ENCODE results near the gene ZBED4.
"Not testable (repeated sequence)": the region's sequence is repeated elsewhere in the genome, so short reads cannot be mapped to it uniquely, and the experiment has no call there.

The ZBED4 gene

GRCh38 chr22:49826603-49827270 is 26.9 kb upstream of the ZBED4 start:
- no peak for DNase-seq

- DNase-seq, result no peak
Measured at GRCh38 chr22:49827271-49827852, 26.3 kb upstream of the ZBED4 start.

DNA sequence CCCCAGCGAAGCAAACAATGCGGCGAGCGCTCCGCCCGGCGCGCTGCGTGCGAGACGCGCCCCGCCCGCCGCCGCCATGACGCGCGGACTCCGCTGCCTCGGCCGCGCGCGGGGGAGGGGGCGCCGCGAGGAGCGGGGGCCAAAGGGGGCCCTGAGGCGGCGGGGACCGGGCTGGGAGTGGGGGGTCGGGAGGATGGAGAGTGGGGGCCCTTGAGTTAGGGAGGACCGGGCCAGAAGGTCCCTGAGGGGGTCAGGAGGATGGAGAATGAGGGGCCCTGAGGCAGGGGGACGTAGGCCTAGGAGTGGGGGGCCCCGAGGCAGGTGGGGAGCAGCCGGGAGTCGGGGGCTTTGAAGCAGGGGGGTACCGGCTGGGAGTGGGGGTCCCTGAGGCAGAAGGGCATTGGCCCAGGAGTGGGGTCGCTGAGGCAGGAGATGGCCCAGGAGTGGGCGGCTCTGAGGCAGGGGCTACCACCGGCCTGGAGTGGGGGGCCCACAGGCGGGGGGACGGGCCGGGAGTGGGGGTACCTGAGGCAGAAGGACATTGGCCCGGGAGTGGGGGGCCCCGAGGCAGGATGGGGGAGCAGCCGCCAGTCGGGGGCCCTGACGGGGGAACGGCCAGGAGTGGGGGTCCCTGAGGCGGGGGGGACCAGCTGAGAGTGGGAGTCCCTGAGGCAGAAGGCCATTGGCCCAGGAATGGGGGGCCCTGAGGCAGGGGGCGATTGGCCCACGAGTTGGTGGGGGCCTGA is 25.6 kb upstream of the ZBED4 start, which contains the start of gene BRD1:
Gene BRD1 (minus strand): TSS at position 21 of the 746 bp plus-strand sequence. CDS start 3,556 bp downstream, outside the sequence.
- DNase-seq, result no peak

DNA sequence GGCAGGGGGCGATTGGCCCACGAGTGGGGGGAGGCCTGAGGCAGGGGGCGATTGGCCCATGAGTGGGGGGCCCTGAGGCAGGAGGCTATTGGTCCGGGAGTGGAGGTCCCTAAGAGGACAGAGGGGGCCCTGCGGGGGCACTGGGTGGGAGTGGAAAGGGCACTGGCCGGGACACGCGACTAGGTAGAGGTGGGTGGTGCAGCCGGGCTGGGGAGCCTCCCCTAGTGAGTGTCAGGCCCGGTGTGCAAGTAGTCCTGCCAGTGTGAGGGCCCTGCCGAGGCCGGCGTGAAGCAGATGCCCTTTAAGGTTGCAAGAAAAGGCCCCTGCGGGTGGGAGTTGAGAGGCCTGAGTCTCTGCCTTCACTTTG is 25.1 kb upstream of the ZBED4 start:
- DNase-seq, result no peak

GRCh38 chr22:49829044-49829853 is 24.4 kb upstream of the ZBED4 start:
- no peak for DNase-seq

- no peak for DNase-seq
Measured at GRCh38 chr22:49833340-49834007, 20.2 kb upstream of the ZBED4 start.

- no peak for DNase-seq
Measured at GRCh38 chr22:49838771-49839717, 14.6 kb upstream of the ZBED4 start.

- no peak for DNase-seq
Measured at GRCh38 chr22:49845241-49845640, 8.4 kb upstream of the ZBED4 start.

GRCh38 chr22:49845666-49846459 is 7.8 kb upstream of the ZBED4 start:
- DNase-seq, result no peak

- no peak for DNase-seq
Measured at GRCh38 chr22:49847751-49848689, 5.6 kb upstream of the ZBED4 start.

DNA sequence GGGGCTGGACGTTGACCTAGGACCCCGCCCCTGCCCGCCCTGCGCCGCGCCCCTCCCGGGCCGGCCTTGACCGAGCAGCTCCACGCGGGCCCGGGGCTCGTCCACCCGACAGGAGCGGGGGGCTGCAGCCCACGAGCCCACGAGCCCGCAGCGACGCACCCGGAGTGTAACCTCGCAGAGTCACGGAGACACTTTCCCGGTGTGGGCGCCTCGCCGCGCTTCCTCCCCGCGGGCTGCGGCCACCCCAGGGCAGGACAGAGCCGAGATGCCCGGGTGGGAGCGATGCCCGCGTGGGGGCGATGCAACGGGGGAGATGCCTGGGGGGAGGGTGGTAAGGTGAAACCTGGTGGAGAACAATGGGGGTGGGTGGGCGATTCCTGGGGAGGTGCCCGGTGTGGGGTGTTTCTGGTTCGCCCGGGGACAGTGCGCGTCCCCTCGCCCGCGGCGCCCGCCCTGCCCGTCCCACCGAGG is 4.9 kb upstream of the ZBED4 start:
- no peak for DNase-seq

DNA sequence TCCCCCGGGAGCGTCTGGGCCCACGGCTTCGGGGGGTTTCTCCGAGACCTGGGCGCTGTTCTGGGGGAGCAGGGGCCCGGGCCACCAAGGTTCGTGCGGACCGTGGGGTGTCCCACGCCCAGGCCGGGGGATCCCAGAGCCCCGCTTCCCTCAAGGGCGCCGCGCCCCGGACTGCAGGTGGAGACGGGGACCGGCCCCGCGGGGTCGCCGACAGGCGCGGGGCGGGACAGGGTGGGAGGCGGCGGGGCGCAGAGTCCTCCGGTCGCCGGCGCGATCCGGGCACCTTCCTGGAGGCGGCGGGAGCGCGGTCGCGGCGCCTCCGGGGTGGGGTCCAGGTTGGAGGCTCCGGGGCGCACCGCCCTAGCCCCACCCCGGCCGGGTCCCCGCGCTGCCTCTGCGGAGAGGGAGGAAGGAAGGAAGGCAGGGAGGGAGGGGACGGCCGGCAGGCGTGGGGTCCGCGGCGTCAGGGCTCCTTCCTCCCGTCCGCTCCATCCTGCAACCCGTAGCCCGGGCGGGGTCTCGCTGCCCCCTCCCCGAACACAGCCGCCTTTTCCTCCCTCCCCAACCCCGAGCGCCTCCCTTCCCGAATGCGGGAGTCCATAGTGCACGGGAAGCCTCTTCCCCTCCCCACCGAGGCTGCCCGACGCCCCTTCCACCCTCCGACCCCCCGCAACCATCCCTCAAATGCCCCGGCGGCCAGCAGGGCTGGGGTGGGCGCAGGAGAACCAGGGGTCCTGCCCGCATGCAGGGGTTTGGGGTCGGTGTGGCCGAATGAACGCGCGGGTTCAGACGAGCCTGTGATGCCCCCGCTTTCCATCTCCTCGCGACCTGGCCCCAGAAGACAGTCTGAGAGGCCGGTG is 4.3 kb upstream of the ZBED4 start:
- no peak for DNase-seq

DNA sequence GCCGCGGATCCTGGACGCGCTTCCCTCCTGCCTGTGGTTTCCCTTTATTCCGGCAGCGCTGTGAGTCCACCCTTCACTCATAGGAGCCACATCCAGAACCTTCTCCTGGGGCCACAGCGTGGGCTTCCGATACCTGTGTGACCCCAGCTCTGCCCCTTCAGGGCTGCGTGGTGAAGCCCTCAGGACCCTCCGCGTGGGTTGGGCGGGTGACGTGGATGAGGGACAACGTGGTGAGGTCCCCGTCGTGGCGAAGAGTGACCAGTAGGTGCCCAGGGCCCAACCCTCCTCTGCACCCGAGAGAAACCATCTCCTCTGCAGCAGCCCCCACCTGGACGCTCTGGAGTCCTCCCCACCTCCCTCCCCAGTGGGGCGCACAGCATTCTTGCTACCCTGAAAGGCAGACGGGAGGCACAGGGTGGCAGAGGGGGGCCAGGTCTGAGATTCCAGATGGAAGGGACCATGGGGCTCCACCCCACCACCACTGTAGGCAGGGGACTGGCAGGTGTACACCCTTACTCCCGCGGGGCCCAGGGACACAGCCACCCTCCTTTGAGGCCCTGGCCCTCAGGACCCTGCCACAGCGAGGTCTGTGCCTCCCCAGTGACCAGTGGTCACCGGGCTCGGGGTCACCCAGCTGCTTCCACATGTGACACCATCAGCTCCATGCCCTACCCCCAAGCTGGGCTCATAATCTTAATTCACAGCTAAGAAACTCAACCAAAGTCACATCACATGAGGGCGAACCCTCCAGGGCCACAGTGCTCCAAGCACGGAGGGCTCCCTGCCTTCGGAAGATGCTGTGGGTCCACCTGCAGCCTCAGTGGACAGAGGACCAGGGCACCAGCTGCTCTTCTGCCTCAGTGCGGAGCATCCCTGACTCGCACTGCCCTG is 3.4 kb upstream of the ZBED4 start:
- DNase-seq, result no peak

DNA sequence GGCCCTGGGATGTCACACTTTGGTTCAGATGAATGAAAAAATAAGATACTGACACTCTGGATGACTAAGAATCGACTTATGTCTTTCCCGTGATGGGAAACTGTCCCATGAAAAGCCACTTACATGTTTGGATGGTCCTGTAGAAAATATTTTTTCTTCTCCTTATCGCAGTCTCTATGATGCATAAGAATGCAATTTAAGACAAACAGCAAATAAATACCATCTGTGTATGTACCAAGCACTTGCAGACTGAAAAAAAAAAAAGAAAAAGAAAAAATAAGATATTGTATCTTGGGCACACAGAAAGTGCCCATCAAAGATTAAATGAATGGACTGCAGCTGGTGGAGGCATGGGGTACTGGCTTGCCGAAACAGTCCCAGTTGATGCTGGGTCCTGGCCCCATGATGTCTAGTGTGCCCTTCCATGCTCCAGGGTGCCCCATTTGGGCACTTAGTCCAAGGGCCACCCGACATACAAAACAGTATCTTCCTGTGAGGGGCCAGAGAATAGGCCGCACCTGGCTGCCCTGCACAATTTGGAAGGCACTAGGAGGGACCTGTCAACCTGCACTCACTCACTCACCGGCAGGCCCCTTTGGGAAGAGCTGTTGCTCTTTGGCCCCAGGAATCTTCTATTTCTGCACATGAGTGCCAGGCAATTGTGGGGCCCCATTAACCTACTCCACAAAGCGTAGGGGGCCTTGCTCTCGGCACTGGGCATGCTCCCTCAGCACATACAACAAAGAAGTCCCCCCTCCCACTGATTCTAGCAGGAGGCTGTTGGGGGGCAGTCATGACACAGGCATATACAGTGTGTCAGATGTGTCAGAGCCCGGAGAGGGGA is 2.5 kb upstream of the ZBED4 start:
- DNase-seq, result no peak

DNA sequence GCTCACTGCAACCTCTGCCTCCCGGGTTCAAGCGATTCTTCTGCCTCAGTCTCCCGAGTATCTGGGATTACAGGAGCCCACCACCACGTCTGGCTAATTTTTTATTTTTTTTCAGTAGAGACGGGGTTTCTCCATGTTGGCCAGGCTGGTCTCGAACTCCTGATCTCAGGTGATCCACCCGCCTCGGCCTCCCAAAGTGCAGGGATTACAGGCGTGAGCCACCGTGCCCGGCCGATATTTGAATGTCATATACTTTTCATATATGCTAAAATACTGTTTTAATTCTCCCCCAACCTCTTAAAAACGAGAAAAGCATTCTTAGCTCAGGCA is 1.1 kb upstream of the ZBED4 start:
- DNase-seq, result not testable (repeated sequence)

Data from NCI-H524 treated with DMSO at 0.1 percent for 48 hours (cell line).